Measurements from ENCODE around the gene PEX13. TPM values are rescaled to one million over a fixed set of nuclear protein-coding genes. Genes with fewer than 3 reads are reported as not detected.
A peak's percentile ranks its signal among the peaks of the same experiment; 100 is the strongest.
"Not testable (repeated sequence)": the region's sequence is repeated elsewhere in the genome, so short reads cannot be mapped to it uniquely, and the experiment has no call there.

Gene PEX13
- 10 to 100 TPM; 27.5 to 31.3 (median 28.9) TPM for polyA plus RNA-seq (ENCODE audit: insufficient read length in 4 of 4)

DNA sequence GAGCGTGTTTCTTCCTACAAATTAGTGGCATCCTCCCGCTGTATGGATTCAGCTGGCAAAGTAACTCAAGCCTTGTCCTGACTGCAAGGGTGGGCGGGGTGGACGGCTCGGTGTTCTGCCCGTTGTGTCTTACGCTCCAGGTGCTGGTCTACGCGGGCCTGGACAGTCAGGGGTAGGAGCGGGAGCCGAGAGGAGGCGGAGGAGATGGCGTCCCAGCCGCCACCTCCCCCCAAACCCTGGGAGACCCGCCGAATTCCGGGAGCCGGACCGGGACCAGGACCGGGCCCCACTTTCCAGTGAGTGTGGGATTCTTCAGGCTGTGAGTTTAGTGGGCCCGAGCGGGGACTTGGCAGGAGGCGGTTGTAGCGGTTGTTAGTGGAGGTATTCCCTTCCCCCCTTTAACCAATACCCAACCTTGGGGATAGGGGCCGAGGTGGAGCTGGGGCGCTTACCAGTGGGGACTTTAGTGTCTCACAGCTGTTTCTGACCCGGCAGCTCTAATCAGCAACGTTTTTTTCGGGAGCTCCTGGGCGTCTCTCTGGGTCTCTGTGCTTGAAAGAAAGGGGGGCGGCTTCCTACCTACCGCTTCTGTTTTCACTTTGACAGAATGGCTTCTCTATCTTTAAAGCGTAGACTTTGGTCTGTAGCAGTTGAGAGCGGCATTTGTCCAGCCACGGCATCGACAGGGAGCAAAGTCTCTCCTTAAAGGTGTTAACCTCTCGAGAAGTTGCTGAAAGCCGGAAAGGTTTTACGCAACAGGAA, at the start of gene PEX13, which contains the start of gene PUS10:
PEX13 (plus strand) TSS at position 165 of the 762 bp plus-strand sequence; CDS start at position 205, 40 bp downstream.
PUS10 (minus strand) TSS at position 700 of the 762 bp plus-strand sequence. CDS start 6,365 bp downstream, outside the sequence.
- DNase-seq (ENCODE audit: low read depth in 4 of 4, low spot score in 3 of 4), result peak in 3 of 4 donors; percentile 48 to 71 (median 70)

GRCh38 chr2:60972889-60973656, 44.4 kb upstream of the PEX13 start:
- no peak for DNase-seq (ENCODE audit: low read depth in 4 of 4, low spot score in 3 of 4)

GRCh38 chr2:60973705-60974104, 43.8 kb upstream of the PEX13 start:
- no peak for DNase-seq (ENCODE audit: low read depth in 4 of 4, low spot score in 3 of 4)

DNA sequence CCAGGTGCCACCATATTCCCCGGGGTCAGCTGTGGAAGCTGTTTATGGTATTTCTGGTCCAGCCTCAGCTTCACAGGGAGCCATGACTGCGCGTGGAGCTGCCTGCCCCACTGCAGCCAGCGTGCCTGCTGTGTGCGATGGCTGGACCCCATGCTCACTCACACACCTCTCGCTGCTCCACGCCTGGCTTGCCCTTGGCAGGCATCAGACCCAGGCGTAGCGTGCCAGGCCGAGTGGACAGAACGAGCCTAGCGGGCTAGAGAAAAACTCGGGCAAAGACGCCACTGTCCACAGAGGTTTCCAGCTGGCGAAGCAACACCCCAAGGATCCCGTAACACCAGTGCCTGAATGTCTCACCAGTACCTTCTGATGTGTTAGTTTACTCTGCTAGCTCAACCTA, 42.9 kb upstream of the PEX13 start:
- DNase-seq (ENCODE audit: low read depth in 4 of 4, low spot score in 3 of 4), result no peak

- DNase-seq (ENCODE audit: low read depth in 4 of 4, low spot score in 3 of 4), result no peak
These were observed 41.2 kb upstream of the PEX13 start for GRCh38 chr2:60976256-60976850.

DNA sequence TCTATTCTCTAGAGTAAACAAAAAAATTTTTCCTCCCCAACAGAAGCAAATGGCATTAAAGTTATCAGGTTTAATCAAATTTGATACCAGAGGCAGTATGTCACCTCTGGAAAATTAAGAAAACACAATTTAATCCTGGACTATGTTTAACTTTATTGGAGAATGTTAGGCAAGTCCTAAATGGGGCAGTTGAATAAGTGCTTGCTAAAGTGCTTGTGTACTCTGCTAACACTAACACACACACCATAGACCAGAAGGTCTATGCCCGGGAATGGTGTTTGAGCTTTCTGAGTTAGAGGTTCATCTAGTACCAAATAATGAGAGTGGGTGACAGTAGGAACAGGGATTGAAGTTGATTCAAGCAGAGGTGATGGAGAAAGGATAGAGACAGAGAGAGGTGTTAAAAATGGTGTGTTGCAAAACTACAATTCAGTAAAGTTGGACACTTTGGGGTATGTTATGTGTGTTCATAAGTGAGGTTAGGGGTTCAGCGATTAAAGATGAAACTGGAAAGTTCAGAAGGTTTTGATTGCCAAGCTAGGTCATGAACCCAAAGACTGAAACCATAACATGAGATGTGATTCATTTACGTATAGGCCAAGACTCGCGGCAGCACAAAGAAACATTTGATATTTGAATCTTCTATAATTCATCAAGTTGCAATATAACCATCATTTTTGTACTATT, 40.5 kb upstream of the PEX13 start:
- DNase-seq (ENCODE audit: low read depth in 4 of 4, low spot score in 3 of 4), result no peak

GRCh38 chr2:60977562-60977895, 40.0 kb upstream of the PEX13 start:
- no peak for DNase-seq (ENCODE audit: low read depth in 4 of 4, low spot score in 3 of 4)

DNA sequence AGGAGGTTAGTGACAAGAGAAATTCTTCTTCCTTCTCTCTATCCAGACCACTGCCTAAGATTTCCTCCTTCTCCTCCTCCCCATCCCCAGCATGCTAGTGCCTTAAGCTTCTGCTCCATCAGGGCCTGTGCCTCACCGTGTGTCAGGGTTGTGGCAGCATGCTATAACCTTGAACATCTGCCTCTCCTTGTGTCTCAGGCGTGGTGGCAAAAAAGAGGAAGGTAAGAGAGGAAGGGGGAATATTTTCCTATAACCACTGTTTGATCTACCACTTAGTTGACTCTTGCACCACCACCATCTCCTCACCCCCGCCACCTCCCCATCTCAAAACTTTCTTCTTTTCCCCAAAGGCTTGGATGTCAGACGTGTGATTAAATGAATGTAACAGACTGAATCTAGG, 38.3 kb upstream of the PEX13 start:
- no peak for DNase-seq (ENCODE audit: low read depth in 4 of 4, low spot score in 3 of 4)

DNA sequence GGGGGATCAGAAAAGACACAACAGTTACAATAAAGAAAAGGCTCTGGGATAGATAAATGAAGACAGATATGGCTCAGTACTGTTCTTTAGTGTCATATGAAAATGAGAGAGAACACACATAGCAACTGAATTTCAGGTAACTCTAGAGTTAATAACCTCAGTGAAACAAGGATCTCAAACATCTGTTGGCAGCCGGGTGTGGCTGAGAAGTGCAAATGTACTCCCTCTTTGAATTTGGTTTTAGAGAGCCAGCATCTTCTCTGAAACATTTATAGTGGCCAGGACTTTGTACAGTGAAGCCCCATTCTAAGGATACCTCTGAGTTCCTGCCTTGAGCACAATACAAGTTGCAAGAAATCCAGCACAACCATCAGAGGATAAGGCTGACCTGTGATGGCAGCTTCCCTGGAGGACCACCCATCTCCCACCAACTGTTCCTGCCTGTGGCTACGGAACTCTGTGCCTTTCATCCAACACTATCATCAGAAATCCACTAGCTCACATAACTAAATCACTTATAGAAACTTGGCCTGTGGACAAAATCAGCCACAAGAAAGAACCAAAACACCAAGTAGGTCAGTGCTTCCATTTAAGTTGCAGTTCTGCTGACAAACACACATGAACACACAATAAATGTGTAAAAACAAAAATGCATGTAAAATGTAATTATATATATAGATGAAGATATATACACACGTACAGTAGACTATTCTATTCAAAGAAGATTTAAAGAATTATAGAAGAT, 37.3 kb upstream of the PEX13 start:
- no peak for DNase-seq (ENCODE audit: low read depth in 4 of 4, low spot score in 3 of 4)

DNA sequence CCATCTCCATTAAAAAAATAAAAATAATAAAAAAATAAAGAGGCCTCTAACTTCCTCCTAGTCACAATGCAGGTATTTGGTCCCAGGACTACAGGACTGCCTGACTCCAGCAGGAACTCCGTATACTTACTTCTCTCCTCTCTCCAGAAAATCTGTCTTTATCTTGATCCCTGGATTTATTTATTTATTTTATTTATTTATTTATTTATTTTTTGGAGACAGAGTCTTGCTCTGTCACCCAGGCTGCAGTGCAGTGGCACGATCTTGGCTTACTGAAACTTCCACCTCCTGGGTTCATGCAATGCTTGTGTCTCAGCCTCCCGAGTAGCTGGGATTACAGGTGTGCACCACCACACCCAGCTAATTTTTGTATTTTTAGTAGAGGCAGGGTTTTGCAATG, 35.5 kb upstream of the PEX13 start:
- DNase-seq (ENCODE audit: low read depth in 4 of 4, low spot score in 3 of 4), result not testable (repeated sequence)

DNA sequence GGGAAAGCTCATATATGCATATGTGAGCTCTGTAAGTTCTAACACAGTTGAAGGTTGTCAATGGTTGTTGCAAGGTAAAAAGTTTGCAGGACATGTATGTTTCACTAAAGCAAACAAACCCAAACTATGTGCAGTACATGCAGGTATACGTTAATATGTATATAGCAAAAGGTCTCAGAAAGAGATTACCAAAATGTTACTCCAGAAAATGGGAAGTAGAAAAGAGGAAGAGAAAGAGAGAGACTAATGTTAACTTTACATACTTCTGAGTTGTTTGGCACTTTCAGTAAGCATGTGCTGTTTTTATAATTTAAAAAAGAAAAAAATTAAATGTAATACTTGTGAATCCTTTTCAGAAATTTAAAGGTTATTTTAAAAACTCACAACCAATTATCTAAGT, 32.8 kb upstream of the PEX13 start:
- no peak for DNase-seq (ENCODE audit: low read depth in 4 of 4, low spot score in 3 of 4)

DNA sequence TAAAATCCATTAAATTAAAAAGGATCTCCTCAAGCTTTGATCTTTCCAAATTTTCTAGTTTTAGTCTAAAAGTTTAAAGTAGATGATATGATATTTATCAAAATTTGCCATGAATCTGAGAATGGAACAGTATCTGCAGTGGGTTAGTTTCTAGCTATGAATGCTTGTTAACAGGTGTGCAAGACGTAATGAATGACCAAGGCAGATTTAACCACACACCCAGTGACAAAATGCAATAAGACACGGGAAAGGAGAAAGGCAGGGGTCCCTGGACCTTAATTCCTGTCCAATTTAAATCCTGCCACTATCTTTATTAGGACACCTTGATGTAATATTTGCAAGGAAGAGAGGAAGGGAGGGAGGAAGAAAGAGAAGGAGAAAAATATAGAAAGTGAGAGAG, 30.5 kb upstream of the PEX13 start:
- DNase-seq (ENCODE audit: low read depth in 4 of 4, low spot score in 3 of 4), result no peak

GRCh38 chr2:60987656-60988055, 29.9 kb upstream of the PEX13 start:
- not testable (repeated sequence) for DNase-seq (ENCODE audit: low read depth in 4 of 4, low spot score in 3 of 4)

DNA sequence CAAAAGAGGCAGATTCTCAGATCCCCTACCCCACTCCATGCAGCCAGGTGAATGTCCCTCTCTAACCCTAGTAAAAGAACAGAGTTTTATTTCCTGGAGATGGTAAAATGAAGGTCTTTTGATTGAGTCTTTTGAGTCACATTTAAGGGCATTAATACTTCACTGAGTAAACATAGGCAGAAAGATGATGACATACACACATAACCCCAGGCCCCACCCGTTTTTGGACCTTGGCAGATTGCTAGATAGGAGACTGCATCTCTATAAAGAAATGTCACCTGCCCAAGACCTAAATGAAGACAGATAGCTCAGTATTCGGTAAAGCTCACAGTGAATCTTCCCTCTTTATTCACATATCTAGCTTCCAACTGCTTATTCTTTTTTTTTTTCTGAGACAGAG, 28.3 kb upstream of the PEX13 start:
- no peak for DNase-seq (ENCODE audit: low read depth in 4 of 4, low spot score in 3 of 4)

GRCh38 chr2:60991644-60992043, 25.9 kb upstream of the PEX13 start:
- no peak for DNase-seq (ENCODE audit: low read depth in 4 of 4, low spot score in 3 of 4)

GRCh38 chr2:60992985-60993392, 24.5 kb upstream of the PEX13 start:
- DNase-seq (ENCODE audit: low read depth in 4 of 4, low spot score in 3 of 4), result no peak

GRCh38 chr2:60994131-60994530, 23.4 kb upstream of the PEX13 start:
- DNase-seq (ENCODE audit: low read depth in 4 of 4, low spot score in 3 of 4), result no peak

- DNase-seq (ENCODE audit: low read depth in 4 of 4, low spot score in 3 of 4), result no peak
These were observed 18.6 kb upstream of the PEX13 start for GRCh38 chr2:60998628-60999545.

DNA sequence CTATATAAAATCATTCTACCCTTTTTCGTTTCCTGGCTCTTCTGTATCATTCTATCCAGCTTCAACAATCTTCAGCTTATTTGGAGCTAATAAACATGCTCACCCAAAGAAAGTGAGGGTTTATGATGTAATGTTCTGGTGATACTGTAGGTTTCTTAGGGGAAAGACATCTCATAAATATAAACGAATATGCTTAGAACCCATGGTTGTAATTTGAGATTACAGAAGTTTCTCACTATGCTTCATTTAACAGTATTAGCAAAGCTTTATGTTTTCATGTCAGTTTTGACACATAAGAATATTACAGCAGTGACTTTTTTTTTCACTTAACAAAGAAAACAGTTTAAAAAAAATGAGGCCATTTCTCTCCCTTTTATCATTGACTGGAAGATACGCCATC, 11.8 kb upstream of the PEX13 start:
- DNase-seq (ENCODE audit: low read depth in 4 of 4, low spot score in 3 of 4), result no peak

All from left renal pelvis (tissue), 4 donors.